Measurements from ENCODE around the gene GUCY1B1.
"Not testable (repeated sequence)": the region's sequence is repeated elsewhere in the genome, so short reads cannot be mapped to it uniquely, and the experiment has no call there.

Gene GUCY1B1

DNA sequence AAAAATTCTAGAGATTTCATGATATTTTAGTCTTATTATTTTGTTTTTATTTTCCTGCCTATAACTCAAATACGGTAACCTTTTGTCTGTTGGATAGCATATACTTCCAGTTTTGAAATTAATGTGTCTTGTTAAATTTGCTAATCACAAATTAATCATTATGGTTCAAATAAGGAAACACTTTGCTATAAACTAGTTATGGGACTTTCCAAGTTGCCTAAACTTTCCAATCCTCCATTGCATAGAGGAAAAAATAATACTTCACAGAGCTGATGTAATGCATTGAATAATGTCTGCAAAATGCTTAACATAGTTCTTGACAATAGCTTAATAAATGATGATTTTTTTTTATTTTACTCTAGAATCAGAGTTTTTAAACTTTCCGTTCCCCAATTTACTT lies 4.7 kb downstream of the GUCY1B1 start:
- DNase-seq, result no peak

- no peak for DNase-seq
These were observed 6.3 kb downstream of the GUCY1B1 start for GRCh38 chr4:155765149-155765548.

DNA sequence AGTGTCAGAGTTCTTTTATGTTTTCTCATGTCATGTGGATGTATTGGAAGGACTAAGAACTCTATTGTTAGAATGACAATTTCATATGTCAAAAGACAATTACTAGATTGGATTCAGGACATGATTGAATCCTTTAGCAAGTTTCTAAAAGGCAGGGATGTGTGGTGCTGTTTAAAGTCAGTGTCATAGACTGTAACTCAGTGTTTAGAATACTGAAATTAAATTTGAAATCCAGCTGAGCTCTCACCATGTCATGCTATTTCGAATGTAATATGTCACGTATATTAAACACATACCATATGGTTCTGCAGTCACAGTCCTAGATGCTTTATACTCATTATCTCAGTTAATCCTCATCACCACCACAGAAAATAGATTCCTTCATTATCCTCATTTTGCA lies 7.8 kb downstream of the GUCY1B1 start:
- DNase-seq, result no peak

- no peak for DNase-seq
These were observed 9.5 kb downstream of the GUCY1B1 start for GRCh38 chr4:155768370-155768769.

DNA sequence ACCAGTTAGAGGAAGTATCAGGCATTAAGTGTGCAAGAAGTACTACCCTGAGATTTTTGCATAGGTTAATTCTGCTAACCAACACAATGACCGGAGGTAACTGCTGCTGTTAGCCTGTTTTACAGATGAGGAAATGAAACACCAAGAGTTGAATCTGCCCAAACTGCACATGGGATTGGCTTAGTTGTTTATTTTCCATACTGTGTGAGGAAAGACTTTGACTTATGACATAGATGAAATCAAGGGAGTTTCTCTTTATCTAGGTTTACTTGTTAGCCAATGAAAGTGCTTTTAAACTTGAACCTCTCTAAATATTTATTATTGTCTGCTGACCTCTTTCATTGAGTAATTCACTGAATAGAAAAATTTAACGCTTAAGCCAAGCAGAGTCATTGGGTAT lies 10.3 kb downstream of the GUCY1B1 start:
- no peak for DNase-seq

GRCh38 chr4:155772459-155773195 lies 13.8 kb downstream of the GUCY1B1 start:
- no peak for DNase-seq

DNA sequence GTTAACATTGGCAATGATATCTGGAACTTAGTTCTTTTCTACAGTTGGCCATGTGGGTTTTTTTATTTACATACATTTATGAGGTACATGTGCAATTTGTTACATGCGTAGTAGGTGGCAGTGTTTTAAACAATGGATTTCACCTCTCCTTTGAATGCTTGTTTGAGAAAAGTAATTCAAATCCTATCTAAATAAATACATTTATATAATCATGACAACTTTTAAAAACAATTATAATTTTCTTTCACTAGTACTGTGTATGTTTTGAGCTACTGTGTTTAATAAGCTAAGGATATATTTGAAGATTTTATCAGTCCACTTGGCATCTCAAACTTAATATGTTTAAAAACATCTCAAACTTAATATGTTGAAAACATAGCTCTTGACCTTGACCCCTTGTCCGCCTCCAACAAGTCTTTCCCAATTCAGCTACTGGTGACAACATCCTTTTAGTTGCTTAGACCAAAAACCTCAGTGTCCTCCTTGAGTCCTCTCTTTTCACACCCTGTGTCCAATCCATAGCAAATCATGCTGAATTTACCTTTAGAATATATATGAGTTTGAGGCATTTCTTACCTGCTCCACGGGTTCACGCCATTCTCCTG lies 14.5 kb downstream of the GUCY1B1 start:
- no peak for DNase-seq

DNA sequence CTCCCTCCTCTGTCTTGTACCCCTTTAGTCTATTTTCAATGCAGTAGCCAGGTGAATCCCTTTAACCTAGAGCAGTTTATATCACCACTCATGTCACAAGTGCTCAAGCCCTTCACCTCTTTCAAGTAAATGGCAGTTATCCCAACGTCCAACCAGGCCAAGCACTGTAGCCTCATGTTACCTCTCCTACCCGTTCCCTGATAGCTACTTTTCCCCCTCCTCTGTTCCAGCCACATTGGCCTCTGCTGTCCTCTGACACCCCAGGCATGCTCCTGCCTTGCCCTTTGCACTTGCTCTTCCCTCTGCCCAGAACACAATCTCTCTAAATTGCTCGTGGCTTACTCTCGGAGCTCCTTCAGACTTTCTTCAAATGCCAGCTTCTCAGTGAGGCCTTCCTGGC lies 15.2 kb downstream of the GUCY1B1 start:
- DNase-seq, result no peak

DNA sequence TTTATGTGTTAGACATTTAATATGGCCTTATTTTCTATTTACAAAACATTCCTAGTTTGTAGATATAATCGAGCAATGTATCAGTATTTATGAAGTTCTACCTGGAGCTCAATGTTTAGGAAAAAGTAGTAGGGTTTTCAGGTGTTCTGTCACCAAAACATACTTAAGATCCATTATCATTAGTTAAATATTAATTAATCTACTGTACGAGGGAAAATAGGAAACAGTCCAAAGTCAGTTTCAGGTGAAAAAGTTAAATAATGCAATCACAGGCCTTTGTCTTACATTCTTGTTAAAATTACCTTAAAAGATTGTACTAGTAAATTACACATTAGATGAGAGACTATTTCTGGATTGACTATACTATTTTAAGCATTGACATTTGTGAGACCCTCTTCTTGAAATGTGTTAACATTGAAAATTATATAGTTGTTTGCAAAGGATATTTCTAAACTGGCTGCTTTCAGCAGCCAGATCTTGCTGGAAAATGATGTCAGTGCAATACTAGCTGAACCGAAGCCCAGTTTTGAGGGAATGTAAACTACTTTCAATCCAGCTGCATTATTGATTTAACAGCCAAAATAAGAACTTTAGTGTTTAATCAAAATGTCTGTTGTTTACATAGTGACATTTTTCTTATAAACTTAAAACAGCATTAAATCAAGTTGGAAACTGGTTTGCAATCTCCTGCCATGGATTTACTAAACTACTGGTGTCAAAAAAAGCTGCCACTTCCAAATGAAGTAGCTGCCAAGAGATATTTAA lies 19.3 kb downstream of the GUCY1B1 start:
- DNase-seq, result no peak

DNA sequence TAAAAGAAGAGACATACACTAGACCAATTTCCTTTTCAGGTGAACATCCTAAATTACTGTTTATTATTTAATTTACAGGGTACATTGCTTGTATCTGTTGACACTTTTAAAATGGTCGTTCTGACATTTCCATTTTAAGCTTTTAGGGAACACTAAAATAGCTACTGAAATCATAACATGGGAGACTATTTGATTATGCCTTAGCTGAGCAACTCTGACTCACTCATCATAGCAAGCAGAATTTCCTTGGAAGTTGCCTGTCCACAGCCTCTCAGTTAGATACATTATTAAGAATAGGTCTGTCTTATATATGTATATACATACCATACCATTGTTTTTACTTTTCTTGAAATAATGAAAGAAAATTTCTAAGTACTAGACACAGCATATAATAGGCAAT lies 22.0 kb downstream of the GUCY1B1 start:
- no peak for DNase-seq

DNA sequence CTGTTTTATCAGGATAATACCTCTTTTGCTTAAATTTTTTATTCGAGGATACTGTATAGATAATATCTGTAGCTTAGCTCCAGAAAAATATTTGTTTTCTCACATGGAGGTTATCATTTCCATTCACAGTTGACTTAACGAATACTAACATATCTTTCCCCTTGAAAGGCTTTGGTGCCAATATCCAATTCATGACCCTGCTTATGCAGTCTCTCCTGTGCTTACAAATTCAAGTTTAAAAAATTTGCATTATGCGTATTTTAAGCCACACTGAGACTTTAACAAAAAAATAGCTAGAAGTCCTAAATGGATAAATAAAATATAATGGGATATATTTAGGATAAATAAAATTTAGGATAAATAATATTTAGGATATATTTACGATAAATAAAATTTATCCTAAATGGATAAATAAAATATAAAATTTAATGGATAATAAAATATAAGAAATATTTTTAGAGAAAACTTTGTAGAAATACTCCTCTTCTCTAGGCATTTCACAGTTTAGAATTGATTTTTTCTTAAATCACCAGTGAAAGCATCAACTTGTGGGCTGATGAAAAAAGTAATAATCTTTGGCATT lies 22.5 kb downstream of the GUCY1B1 start:
- no peak for DNase-seq

- no peak for DNase-seq
These were observed 25.8 kb downstream of the GUCY1B1 start for GRCh38 chr4:155784637-155785036.

- no peak for DNase-seq
These were observed 27.0 kb downstream of the GUCY1B1 start for GRCh38 chr4:155785828-155786227.

- no peak for DNase-seq
These were observed 28.4 kb downstream of the GUCY1B1 start for GRCh38 chr4:155787113-155787710.

GRCh38 chr4:155789391-155789790 lies 30.6 kb downstream of the GUCY1B1 start:
- DNase-seq, result no peak

DNA sequence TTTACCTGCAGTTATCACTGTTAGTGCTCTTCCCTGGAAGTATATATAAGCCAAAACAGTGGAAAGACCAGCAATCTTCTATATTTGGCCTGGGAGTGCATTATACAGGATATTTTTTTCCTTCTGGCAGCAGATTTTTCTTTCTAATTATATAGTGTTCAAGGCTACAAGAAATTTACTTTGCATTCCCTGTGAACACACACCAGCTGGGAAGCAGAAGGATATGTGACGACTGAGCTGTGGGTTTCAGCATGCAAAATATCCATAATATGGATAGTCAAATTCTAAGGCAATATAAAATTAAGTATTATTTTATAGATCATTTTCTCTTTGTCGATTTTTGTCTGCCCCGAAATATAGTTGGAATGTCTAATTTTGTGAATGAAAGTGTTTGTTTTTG lies 31.2 kb downstream of the GUCY1B1 start:
- DNase-seq, result no peak

- no peak for DNase-seq
These were observed 35.9 kb downstream of the GUCY1B1 start for GRCh38 chr4:155794589-155795236.

GRCh38 chr4:155795991-155796390 lies 37.2 kb downstream of the GUCY1B1 start:
- DNase-seq, result peak; percentile 7

DNA sequence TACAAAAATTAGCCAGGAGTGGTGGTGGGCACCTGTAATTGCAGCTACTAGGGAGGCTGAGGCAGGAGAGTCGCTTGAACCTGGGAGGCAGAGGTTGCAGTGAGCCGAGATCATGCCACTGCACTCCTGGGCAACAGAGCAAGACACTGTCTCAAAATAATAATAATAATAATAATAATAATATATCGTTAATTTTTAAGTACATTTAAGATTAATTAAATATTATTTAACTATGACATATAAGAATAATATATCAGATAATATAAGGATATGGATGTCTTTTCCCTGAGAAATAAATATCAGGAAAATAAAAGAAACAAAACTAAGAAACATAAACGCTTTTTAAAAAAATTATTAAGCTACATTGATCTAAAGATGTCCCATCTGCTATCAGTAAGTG lies 38.8 kb downstream of the GUCY1B1 start:
- DNase-seq, result not testable (repeated sequence)

GRCh38 chr4:155799116-155799793 lies 40.4 kb downstream of the GUCY1B1 start:
- no peak for DNase-seq

GRCh38 chr4:155799794-155800123 lies 40.9 kb downstream of the GUCY1B1 start:
- DNase-seq, result no peak

GRCh38 chr4:155800685-155801343 lies 42.0 kb downstream of the GUCY1B1 start:
- no peak for DNase-seq

Data from 8988T (cell line).